GM12892 (cell line): ENCODE results near the gene ARIH2.

Experiments used
- POLR2A ChIP-seq: IDR thresholded peaks from 2 replicates; pipeline ENCODE4 v1.6.1; 2011; ENCODE audit warnings: low read depth, low read length, control low read depth
- POLR2AphosphoS5 ChIP-seq: IDR thresholded peaks from 2 replicates; pipeline ENCODE4 v1.6.1; 2011; ENCODE audit warnings: low read depth, low read length, control low read depth

- TF ChIP-seq POLR2A (no peak), POLR2AphosphoS5 (no peak)
These were observed 114.1 kb downstream of the ARIH2 start for GRCh38 chr3:49032646-49033304.
